Endothelial cell of umbilical vein (primary cell): ENCODE results near the gene PHLPP1. TPM values are rescaled to one million over a fixed set of nuclear protein-coding genes. Genes with fewer than 3 reads are reported as not detected.

Experiments
- BruUV-seq: library from RNA; stranded (reverse); fragments of 400-500 nt; replicated peaks from 2 replicates; lab custom pipeline; 2021; lab: Mats Ljungman, UMichigan
- CTCF ChIA-PET: fragments of 300-600, 350-600 bp; sonication (Branson Sonifier 250); formaldehyde crosslinking; loops from one replicate; lab custom pipeline; 2021; ENCODE audit warnings: antibody characterized with exemption, inconsistent platforms; lab: Charles Lee
- POLR2A ChIA-PET: fragments of 300-600, 350-600 bp; sonication (Branson Sonifier 250); formaldehyde crosslinking; loops from one replicate; lab custom pipeline; 2021; ENCODE audit warnings: antibody characterized with exemption, inconsistent platforms; lab: Charles Lee
- DNase-seq: peaks from one replicate; pipeline ENCODE4 v3.0.0-alpha.2; 2011; ENCODE audit warnings: low read depth, low spot score
- FAIRE-seq: peaks from 2 replicates; lab custom pipeline; 2011; peaks lifted over from hg19 to GRCh38; lab: Jason Lieb, UNC
- H2AFZ ChIP-seq: 2 replicates; pipeline ENCODE4 v1.6.0; 2012; ENCODE audit warnings: low read depth, low read length, control low read depth, inconsistent platforms
- H3K27ac ChIP-seq: 2 replicates; pipeline ENCODE4 v1.5.1; 2011; ENCODE audit warnings: low read depth, mild to moderate bottlenecking, control low read depth, low read length, moderate library complexity; ENCODE audit not compliant: insufficient read depth
- H3K27me3 ChIP-seq, 2 experiments: 2 replicates each; pipeline versions ENCODE4 v1.6.0 to v1.6.1; 2011; ENCODE audit warnings: low read length in 2 of 2, mixed read lengths in 1 of 2; ENCODE audit not compliant: control insufficient read depth in 2 of 2, insufficient read depth in 2 of 2
- H3K36me3 ChIP-seq, 2 experiments: 2 replicates in 1 of 2; 3 replicates in 1 of 2; pipeline ENCODE4 v1.5.1; 2011; ENCODE audit warnings: low read length in 2 of 2, mild to moderate bottlenecking in 1 of 2, moderate library complexity in 1 of 2; ENCODE audit not compliant: control insufficient read depth in 2 of 2, insufficient read depth in 2 of 2; ENCODE audit errors: extremely low read depth in 1 of 2
- H3K4me1 ChIP-seq: 3 replicates; pipeline ENCODE4 v1.5.1; 2011; ENCODE audit warnings: mild to moderate bottlenecking, low read length; ENCODE audit not compliant: control insufficient read depth, insufficient read depth; ENCODE audit errors: extremely low read depth
- H3K4me2 ChIP-seq: 2 replicates; pipeline ENCODE4 v1.6.1; 2011; ENCODE audit warnings: low read length, control low read depth, mixed read lengths; ENCODE audit not compliant: insufficient read depth
- H3K4me3 ChIP-seq, 3 experiments: fragments of 200-600 bp in 1 of 3; sonication (generic), shearing (Covaris generic) in 1 of 3; replicated peaks in 1 of 3; 2 replicates each; pipeline ENCODE4 v1.5.1; 2011 to 2016; ENCODE audit warnings: control low read depth in 3 of 3, low read length in 3 of 3, mild to moderate bottlenecking in 2 of 3, inconsistent platforms in 1 of 3, low read depth in 1 of 3, moderate library complexity in 1 of 3; ENCODE audit not compliant: insufficient read depth in 1 of 3
- H3K79me2 ChIP-seq: 2 replicates; pipeline ENCODE4 v1.6.0; 2012; ENCODE audit warnings: low read length, inconsistent platforms; ENCODE audit not compliant: control insufficient read depth, insufficient read depth
- H3K9ac ChIP-seq: replicated peaks from 2 replicates; pipeline ENCODE3; 2011; ENCODE audit warnings: low read length, control low read depth; ENCODE audit not compliant: insufficient read depth; ENCODE audit errors: extremely low read depth
- H3K9me1 ChIP-seq: replicated peaks from 3 replicates; pipeline ENCODE4 v1.6.0; 2011; ENCODE audit warnings: mild to moderate bottlenecking, low read length; ENCODE audit not compliant: control insufficient read depth, insufficient read depth; ENCODE audit errors: extremely low read depth
- H3K9me3 ChIP-seq: replicated peaks from 2 replicates; pipeline ENCODE4 v1.5.1; 2012; ENCODE audit warnings: low read length, inconsistent platforms; ENCODE audit not compliant: control insufficient read depth, insufficient read depth
- H4K20me1 ChIP-seq: replicated peaks from 2 replicates; pipeline ENCODE3; 2011; ENCODE audit warnings: mild to moderate bottlenecking, low read length; ENCODE audit not compliant: control insufficient read depth, insufficient read depth; ENCODE audit errors: extremely low read depth
- EZH2 ChIP-seq: IDR thresholded peaks from 2 replicates; pipeline ENCODE4 v1.6.1; 2012; ENCODE audit warnings: borderline replicate concordance, low read depth, mild to moderate bottlenecking, moderate library complexity, low read length, inconsistent platforms; ENCODE audit not compliant: severe bottlenecking
- FOS ChIP-seq: IDR thresholded peaks from 2 replicates; pipeline ENCODE4 v1.6.1; 2011; ENCODE audit warnings: mild to moderate bottlenecking, low read length, moderate library complexity, borderline replicate concordance; ENCODE audit not compliant: insufficient read depth
- GATA2 ChIP-seq: IDR thresholded peaks from 2 replicates; pipeline ENCODE4 v1.7.0; 2011; ENCODE audit warnings: low read depth, mild to moderate bottlenecking, moderate library complexity, mixed read lengths, low read length; ENCODE audit not compliant: insufficient read length, insufficient read depth
- JUN ChIP-seq: IDR thresholded peaks from 2 replicates; pipeline ENCODE4 v1.6.1; 2011; ENCODE audit warnings: borderline replicate concordance, low read depth; ENCODE audit not compliant: insufficient read length, insufficient read depth
- MYC ChIP-seq: IDR thresholded peaks from one replicate; pipeline ENCODE4 v1.6.1; 2011; ENCODE audit warnings: mild to moderate bottlenecking, low read depth, low read length
- POLR2A ChIP-seq: IDR thresholded peaks from 2 replicates; pipeline ENCODE4 v1.6.1; 2012; ENCODE audit warnings: low read depth, mild to moderate bottlenecking, control low read depth, low read length
- POLR2AphosphoS5 ChIP-seq: IDR thresholded peaks from 2 replicates; pipeline ENCODE4 v1.6.1; 2012; ENCODE audit warnings: low read depth, mild to moderate bottlenecking, control low read depth, low read length, moderate library complexity; ENCODE audit not compliant: insufficient read depth
- dilution Hi-C: fragments of 300-500 bp; cut with MboI; formaldehyde crosslinking; loops from one replicate; pipeline ENCODE4 v1.15.0; 2019; ENCODE audit warnings: low sequenced_read_pairs; ENCODE audit not compliant: extremely low pct_ligation_motif_present
- intact Hi-C: fragments of 100-400 bp; cut with micrococcal nuclease; formaldehyde crosslinking; loops from one replicate; pipeline ENCODE4 v1.10.0; 2022
- polyA plus RNA-seq, 4 experiments: library from polyadenylated mRNA; depleted of rRNA in 3 of 4; stranded (reverse) in 3 of 4; unstranded in 1 of 4; fragments of >200 nt; gene quantifications; 2 replicates each; pipeline versions ENCODE4 v1.2.1 to v1.2.3, GENCODE V29; 2011 to 2012; ENCODE audit warnings: missing spikeins in 1 of 4
- total RNA-seq: library from RNA; stranded (reverse); gene quantifications from 2 replicates; pipeline ENCODE4 v1.2.3, GENCODE V29; 2021
- TF ChIP-seq, protein P1 (sequence below), 2 donors: IDR thresholded peaks; 1 replicate in 1 of 2; 2 replicates in 1 of 2; pipeline ENCODE4 v1.5.1; 2011; ENCODE audit warnings: low read length in 2 of 2, mild to moderate bottlenecking in 2 of 2, moderate library complexity in 2 of 2, control low read depth in 1 of 2, inconsistent platforms in 1 of 2, low read depth in 1 of 2; ENCODE audit not compliant: insufficient read depth in 1 of 2; ENCODE audit errors: extremely low read depth in 1 of 2
- TF ChIP-seq, protein P2 (sequence below): IDR thresholded peaks from 2 replicates; pipeline ENCODE4 v1.6.1; 2011; ENCODE audit not compliant: insufficient read depth, insufficient read length

The PHLPP1 gene
- total and polyA plus RNA-seq, 2 donors (not counting 3 experiments of a cell fraction or from before 2014, with no cell fraction given): 4.0 to 10.8 TPM

DNA sequence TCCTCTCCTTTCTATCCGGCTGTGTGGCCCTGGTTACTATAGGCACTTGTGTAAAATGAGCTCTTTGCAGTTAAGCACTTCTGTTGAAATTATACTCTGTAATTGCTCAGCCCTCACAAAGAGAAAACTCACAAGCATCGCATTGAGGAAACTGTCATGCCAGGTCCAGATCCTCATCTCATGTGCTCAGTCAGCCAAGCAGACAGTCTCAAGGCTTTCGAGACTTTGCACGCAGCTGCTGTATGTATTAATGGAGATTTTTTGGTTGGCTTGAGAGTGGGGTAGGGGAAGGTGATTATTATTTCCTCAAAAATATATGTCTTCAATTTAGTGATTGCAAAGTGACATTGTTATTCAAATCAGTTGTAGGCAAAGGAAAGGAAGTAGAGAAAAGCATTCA lies 33.0 kb upstream of the PHLPP1 start:
- Histone ChIP-seq H3K4me1 (no peaks in the 10 kb centered on the region), H3K36me3 (no peaks in the 10 kb centered on the region), H3K9me1 (no peaks in the 10 kb centered on the region), H3K27me3 (peaks cover 0 to 3% of the 10 kb centered on the region in 2 experiments), H3K9ac (no peak overlapping the region), H3K79me2 (no peaks in the 10 kb centered on the region), H3K4me3 (no peak overlapping the region), H4K20me1 (no peaks in the 10 kb centered on the region), H3K27ac (no peak overlapping the region), H3K9me3 (no peaks in the 10 kb centered on the region), H3K4me2 (no peak overlapping the region), H2AFZ (no peak overlapping the region)
- no TSS peak for BruUV-seq
- TF ChIP-seq, protein P1, sequence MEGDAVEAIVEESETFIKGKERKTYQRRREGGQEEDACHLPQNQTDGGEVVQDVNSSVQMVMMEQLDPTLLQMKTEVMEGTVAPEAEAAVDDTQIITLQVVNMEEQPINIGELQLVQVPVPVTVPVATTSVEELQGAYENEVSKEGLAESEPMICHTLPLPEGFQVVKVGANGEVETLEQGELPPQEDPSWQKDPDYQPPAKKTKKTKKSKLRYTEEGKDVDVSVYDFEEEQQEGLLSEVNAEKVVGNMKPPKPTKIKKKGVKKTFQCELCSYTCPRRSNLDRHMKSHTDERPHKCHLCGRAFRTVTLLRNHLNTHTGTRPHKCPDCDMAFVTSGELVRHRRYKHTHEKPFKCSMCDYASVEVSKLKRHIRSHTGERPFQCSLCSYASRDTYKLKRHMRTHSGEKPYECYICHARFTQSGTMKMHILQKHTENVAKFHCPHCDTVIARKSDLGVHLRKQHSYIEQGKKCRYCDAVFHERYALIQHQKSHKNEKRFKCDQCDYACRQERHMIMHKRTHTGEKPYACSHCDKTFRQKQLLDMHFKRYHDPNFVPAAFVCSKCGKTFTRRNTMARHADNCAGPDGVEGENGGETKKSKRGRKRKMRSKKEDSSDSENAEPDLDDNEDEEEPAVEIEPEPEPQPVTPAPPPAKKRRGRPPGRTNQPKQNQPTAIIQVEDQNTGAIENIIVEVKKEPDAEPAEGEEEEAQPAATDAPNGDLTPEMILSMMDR (IDR thresholded peaks at IDR 0.05; ENCODE audit: extremely low read depth in 1 of 2, insufficient read depth in 1 of 2, low read depth in 1 of 2, low read length in 2 of 2): no peak
- no peak for TF ChIP-seq EZH2
- TF ChIP-seq MYC: no peak
- dilution Hi-C loops (no loop called here), intact Hi-C loops (no loop called here)
- CTCF ChIA-PET: no interaction called here
- FAIRE-seq (no peak), DNase-seq (no peak)
- POLR2A ChIA-PET: no interaction called here

DNA sequence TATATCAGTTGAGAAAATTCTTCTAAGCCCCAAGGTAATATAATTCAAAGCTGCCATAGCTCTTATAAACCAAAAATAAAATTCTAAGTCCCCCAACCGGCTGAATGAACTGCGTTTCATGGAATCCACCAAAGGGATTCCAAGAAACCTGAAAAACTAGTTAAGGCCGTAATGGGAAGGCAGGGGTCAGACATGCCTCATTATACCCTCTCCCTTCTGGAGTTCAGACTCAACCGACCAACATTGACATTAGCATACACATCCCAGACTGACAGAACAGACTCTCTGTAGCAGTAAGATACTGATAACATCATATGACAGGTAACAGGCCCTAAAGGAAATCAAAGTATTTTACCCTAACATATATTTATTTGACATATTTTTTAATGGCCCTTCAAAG lies 31.4 kb upstream of the PHLPP1 start:
- TF ChIP-seq JUN (no peak), POLR2AphosphoS5 (no peak), EZH2 (no peak), GATA2 (no peak), MYC (no peak), FOS (no peak), POLR2A (no peak)
- TF ChIP-seq, protein P2, sequence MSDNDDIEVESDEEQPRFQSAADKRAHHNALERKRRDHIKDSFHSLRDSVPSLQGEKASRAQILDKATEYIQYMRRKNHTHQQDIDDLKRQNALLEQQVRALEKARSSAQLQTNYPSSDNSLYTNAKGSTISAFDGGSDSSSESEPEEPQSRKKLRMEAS: no peak
- TF ChIP-seq, protein P1 (IDR thresholded peaks at IDR 0.05; ENCODE audit: extremely low read depth in 1 of 2, insufficient read depth in 1 of 2, low read depth in 1 of 2, low read length in 2 of 2): no peak
- Histone ChIP-seq H3K9me1 (no peaks in the 10 kb centered on the region), H3K27me3 (peaks cover 0 to 3% of the 10 kb centered on the region in 2 experiments), H2AFZ (no peak overlapping the region), H3K79me2 (no peaks in the 10 kb centered on the region), H3K36me3 (no peaks in the 10 kb centered on the region), H3K27ac (no peak overlapping the region), H3K4me1 (no peaks in the 10 kb centered on the region), H4K20me1 (no peaks in the 10 kb centered on the region), H3K4me2 (no peak overlapping the region), H3K9ac (no peak overlapping the region), H3K9me3 (no peaks in the 10 kb centered on the region), H3K4me3 (no peak overlapping the region)
- intact Hi-C loops (no loop called here), dilution Hi-C loops (no loop called here)
- no peak for FAIRE-seq
- CTCF ChIA-PET: no interaction called here
- POLR2A ChIA-PET: no interaction called here
- no TSS peak for BruUV-seq
- no peak for DNase-seq
